Stimulated activated CD8-positive, alpha-beta memory T cell treated with anti-CD3 and anti-CD28 coated beads, Interleukin-7, amount 100 ng/mL, for 24 hours (primary cell): ENCODE results near the gene FRMD4A.

Experiments used
- DNase-seq: peaks from one replicate; pipeline ENCODE4 v3.0.0-alpha.2; 2020; ENCODE audit warnings: low read depth

Gene FRMD4A

DNA sequence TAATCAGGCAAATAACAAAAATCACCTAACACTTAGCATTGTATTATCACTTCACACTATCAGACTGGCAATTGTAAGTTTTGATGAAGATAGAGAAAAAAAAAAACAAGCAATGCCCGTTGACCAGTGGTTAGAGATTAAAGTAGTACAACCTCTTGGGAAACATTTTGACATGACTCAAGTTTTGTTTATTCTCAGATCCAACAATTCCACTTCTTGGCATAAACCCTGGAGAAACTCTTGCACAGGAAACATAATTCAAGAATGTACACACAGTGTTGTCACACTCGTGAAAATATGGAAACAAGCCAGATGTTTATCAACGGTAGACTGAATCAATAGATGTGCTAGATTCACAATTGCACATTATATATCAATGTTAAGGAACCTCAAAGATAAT, 37.2 kb downstream of the FRMD4A start:
- no peak for DNase-seq

DNA sequence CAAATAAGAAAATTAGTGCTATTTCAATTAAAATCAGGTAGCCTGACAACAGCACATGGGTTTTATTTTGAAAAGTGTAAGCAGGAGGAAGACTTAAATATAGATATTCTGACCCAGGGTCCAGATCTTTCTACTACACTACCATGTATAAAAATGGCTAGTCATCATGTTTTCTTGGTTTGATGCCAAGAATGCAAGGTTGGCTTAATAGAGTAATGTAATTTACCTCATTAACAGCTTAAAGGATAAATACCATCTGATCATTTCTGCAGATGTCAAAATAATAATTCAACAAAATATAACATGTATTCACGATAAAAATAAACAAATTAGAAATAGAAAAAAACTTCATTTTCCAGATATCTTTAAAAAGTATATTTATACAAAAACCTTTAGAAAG, 39.4 kb downstream of the FRMD4A start:
- no peak for DNase-seq

DNA sequence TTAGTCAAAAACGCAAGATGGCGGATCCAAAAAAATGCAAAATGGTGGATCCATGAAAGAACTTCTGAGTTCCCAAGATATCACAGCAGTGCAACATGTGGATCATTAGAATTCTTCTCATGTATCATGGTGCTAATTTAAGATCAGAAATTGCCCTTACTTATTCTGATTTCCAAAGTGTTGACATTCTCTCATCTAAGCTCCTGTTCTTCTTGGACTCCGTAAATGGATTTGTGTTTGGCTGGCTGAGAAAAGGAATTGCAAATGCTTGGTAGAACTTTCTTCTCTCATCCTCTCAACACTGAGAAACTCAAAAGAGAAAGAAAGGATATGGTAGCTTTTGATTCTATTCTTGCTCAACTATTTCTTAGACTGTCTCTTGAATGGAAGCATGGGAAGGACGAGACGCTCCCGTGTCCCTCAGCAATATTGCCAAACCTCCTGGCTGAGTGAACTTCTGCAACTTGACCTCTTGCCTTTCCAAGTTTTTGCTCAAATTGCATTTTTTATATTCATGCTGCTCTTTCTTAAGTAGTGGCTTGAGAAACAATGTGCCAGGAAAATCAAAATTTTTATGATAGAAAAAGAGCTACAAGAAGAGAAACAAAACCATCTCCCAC, 44.7 kb downstream of the FRMD4A start:
- no peak for DNase-seq

DNA sequence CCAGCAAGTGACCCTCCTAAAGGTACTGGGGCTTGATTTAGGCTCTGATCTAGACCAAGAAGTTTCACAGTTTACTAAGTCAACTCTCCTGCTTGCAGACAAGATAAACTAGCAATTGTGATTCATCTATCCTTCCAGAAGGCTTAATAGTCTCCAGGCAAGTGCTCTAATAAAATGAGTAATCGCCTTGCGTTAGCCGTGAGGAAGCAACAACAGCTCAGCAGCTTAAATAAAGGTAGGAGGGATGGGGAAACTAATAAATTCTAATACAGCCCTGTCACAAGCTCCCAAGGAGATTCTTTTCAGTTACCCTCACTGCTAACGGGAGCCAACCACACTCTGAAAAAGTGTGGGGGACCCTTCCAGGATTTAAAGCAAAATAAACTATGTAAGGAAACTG, 48.4 kb downstream of the FRMD4A start:
- no peak for DNase-seq

DNA sequence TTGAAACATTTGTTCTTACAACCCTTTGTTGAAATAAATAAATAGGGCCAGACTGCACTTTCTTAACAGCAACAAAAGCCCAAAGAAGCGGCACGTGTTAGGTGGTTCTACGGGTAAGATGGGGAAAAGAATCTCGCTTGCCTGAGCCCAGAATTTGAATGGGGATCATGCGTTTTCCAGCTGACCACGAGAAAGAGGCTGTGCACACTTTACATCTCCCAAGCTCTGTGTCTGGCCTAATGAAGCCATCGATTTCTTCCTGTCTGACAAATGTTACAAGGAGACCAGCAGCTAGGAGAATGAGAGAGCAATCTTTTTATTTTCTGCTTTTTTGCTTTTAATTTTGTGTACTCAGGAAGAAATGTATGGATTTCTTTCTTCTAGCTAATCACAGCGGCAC, 52.2 kb downstream of the FRMD4A start:
- no peak for DNase-seq

DNA sequence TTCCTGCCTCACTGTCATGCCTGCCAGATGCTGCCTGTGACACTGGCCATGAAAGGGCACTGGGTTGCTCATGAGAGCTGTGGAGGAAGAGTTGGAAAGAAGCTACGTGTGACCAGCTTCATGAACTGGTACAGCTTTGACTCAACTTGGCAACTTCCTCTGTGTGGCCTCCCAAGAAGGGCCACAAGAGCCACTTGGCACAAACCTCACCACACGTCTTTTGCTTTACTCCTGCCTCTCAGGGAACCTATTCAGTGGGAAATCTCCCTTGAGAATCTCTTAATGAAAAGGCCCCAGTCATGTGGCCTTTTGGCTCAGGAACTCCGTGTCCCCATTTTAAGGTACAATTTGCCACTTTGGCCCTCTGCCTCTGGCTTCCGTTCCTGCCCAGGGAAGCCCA, 54.5 kb downstream of the FRMD4A start:
- no peak for DNase-seq

DNA sequence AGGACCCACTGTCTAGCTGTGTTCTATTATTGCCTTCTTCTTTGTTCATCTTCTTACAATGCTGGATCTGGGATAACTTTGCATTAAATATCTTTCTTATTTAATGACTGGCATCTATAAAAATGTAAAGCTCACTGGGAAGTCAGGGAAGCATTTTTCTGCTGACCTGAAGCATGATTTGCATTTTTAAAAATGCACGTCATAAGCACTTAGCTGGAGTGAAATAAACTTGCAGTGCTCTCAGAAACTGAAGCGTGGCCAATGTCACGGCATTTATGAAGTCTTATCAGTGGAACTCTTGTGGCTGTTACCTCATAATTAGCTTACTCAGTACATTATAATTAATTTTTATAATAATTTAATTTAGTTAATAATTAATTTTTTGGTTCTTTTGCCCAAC, 59.1 kb downstream of the FRMD4A start:
- no peak for DNase-seq

DNA sequence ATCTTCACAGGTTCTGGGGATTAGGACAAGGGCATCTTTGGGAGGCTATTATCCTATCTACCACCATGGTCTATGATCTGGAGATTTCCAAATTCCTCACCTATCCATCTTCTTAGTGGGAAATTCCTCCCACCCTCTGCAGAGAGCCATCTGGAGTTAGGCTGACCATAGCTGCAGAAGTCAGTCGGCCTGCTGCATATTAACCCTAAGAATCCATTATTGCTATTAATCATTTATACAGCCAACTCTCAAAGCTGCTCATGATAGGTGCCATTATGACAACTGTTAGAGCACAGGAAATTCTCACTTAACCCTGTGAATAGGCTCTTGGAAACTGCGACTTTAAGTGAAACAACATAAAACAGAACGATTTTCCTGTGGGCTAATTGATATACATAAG, 60.4 kb downstream of the FRMD4A start:
- no peak for DNase-seq

DNA sequence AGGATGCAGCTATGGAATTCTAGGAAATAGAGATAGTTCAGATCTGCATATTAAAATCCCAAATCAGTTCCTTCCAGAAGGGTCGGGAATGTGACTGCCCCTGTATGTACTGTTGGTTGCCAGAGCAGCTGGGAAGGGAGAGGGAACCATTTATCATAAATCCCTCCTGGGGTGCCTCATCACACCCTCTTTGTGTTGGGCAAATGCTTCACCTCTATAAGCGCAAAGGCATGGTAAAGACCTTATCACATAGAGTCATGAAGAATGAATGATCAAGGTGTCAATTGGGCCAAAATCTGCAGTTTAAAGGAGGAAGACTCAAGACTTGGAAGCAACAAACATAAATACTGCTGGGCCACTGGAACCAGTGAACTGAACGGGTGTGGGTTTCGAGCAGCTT, 65.0 kb downstream of the FRMD4A start:
- no peak for DNase-seq

DNA sequence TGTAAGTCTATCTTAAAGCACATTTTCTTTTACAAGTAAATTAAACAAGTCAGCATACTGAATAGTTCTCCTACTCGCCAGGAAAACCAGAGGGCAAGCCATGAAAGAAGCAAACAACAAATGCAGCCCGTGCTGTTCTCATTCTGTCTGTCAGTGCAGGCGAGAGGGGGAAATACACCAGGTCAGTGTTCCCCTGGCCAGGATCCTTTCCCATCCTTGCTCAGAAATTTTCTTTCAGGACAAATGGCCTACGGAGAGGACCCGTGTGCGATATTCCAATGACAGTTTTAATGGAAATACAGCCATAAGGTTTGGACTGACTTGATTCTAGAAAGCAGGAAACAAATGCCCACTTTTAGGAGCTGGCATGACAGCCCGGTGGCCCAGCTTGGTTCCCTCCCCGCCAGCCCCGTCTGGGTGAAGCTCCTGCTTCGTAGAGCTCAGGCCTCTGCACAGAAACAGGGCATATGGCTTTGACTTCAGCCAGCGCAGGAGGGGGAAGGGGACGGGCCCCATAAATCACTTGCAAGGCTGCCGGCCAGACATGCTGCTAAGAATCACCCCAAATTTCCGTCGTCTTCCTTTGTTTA, 67.8 kb downstream of the FRMD4A start:
- no peak for DNase-seq

DNA sequence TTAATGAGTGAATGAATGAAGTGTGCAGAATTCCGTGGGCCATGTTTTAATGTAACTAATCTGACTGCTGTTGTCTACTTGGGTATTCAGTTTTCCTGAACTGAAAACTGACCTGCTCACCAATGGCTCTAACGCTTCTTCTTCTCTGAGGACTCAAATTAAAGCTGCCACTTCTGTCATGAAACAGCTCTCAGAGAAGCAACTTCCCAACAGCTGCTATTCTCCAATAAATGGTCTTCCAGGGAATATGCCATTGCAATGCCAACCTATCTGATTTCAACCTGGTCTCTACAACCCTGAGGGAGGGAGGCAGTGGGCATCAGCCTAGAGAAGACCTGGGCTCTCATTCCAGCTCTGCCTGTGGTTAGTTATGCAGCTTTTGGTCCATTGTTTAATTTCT, 69.4 kb downstream of the FRMD4A start:
- no peak for DNase-seq

DNA sequence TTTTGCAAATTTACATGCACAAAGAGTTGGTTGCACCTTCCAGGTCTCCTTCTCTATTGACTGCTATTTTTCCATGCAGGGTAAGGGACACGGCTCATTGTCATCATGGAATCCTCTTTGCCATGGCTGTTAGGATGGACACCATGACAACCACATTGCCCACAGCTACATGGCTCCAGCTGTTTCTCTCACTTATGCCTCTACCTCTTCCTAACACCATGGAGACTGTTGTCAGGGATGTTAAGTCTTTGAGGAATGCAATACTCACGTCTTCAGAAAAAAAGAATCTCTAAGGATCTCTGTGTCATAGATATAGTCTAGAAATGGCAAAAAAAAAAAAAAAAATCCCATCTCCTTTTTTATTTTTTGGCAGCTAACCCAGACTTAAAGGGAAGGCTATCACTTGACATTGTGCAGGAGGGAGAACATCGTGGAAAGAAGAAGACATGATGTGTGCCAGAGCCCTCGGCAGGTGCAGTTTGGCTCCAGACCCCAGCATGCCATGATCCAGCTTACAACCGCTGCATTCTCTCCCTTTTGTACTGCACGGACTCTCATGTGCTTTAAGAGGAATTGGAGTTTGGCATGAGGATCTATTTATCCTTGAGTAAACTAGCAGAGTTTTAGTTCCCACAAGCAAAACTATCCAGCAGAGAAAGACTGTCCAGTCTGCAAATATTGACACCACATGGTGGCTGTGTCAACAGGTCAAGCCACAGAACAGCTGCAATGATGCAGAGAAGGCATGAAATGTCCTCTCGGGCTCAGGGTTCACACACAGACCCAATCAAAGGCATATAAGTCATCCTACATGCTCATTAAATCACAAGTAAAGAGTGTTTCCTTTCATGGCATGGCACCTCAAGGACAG, 70.8 kb downstream of the FRMD4A start:
- no peak for DNase-seq

DNA sequence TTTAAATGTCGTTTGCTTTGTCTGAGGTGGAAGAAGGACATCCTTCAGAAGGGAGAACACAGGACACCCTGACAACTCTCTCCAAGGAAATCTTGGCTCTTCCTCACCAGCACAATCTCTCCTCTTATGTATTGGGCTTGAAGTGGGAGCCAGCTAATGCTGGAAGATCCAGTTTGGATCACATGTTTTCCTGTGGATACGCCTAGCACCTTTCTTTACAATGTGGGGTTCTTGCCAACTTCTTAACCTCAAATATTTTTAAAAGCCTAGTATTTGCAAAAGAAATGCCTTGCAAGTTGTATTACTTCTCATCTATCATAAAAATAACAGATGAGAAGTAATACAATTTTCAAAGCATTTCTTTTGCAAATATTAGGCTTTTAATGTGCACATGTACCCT, 76.4 kb downstream of the FRMD4A start:
- no peak for DNase-seq

DNA sequence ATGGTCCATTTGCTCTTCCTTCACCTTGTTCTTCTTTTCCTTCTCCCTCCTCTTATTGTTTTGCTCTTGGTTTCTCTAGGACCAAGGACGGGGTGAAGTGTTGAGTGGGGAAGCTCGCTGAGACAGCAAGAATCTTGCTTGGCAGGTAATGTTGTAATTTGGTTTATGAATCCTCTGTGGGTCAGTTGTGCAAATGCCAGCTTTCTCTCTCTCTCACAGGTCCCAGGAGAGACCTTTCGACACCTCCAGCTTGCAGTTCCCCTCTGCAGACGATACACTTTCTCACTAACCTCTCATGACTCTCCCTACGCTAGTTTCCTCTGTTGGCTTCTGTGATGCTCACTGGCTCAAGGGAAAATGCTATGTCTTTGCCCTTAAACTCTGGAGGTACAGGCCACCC, 77.0 kb downstream of the FRMD4A start:
- no peak for DNase-seq

DNA sequence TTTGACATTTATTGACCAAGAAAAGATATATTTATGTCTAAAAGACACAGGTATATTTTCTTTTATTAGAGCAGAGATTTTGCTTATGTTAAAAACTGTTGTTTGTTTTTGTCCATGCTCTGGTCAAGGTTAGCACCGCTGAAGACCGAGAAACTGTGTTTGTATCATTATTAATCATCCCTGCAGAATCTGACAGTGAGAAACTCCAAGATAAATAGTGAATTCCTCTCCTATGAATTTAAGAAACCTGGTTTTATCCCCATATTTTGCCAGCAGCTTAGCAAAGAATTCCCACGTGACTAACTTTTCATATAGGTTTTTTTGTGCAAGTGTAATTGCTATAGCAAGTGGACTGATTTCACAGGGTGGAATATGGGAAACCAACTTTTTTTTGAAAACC, 77.6 kb downstream of the FRMD4A start:
- DNase-seq, result no peak

DNA sequence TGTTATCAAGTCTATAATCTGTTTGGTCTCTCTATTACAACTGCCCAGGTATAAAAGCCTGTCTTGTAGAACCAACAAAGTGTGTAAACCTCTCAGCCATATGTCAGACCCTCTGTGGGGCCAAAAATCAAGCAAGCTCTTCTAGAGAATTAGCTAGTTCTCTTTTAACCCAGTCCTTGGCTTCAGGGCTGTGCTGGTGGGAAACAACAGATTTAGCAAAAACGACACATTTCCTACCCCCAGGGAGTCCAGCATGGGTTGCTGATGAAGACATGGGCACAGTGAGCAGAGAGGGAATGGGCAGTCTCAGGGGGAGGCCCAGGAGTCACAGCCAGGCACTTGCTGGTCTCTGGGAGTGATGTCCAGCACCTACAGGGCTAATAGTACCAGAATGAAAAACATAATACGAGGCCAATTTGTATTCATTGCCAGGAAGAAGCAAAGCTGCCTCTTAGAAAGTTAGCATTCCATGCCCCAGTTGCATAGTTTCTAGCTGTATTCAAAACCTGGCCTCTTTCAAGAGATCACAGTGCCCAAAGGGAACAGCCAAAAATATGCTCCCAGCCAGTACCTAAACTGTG, 80.1 kb downstream of the FRMD4A start:
- DNase-seq, result no peak

DNA sequence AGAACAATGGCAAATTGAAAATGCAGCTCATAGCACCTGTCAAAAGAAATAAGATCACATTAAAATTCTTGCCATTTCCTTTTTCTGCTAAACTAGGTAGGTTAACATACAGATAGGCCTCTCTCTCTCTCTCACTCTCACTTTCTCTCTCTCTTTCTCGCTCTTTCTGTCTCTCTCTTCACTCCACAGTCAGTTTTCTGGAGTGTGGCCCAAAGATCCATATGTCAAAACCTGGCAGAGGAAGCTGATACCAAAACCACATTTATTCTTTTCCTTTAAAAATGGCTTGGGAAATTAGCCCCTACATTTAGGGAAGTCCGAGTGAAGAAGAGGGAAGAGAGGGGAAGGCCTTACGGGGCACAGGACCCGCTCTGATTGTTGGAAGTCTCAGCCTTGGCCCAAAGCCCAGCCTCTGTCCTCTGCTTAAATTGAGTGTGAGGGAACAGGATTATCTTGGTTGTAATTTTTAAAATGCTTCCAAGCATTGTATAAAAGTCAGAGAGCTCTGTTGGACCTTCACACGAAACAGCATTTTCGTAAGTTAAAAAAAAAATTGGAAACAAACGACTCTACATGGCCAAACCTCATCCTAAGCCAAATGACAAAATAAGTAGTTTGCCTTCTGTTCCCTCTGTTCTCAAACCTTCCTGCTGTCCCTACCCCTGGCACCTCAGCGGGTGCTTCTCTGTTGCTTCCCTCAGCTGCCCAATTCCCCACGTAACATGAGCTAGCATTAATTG, 83.2 kb downstream of the FRMD4A start:
- DNase-seq, result no peak

DNA sequence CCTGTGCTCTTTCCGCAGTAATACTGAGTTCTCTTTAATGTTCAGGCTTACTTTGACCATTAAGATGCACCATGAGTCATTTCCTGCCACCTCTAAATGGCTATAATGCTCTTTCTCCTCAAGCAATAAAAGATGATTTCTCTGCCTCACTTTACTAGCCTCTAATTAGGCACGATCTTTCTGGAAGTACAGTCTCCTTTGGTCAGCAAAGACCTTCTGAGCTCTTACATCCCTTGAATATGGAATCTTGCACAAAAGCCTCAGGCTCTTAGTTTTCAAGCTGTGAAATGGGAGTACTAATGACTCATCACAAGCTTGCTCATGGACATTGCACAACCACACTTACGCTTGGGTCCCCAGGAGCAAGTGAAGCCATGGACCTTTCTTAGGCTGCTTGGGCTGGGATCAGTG, 85.9 kb downstream of the FRMD4A start:
- no peak for DNase-seq

DNA sequence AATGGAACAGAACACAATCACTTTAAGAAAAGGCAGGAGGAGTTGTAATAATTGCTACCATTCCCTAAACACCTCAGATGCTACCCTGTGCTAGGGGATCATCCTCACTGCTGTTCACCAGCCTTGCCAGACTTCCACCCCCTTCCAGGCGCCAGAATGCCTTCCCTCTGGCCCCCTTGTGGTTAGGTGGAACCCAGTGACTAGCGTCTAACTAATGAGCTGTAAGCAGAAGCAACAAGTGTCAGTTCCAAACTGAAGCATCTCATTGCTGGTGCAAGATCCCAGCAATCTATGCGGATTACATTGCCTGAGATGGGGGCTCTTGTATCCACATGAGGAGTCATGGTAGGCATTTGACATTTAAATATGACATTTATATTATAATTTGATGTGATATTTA, 86.6 kb downstream of the FRMD4A start:
- DNase-seq, result no peak

DNA sequence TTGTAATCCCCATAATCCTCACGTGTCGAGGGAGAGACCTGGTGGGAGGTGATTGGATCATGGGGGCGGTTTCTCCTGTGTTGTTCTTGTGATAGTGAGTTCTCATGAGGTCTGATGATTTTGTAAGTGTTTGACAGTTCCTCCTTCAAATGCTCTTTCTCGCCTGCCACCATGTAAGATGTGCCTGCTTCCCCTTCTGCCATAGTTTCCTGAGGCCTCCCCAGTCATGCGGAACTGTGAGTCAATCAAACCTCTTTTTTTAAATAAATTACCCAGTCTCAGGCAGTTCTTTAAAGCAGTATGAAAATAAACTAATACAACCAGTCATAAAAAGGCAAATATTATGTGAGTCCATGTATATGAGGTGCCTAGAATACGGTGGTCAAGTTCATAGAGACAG, 87.5 kb downstream of the FRMD4A start:
- no peak for DNase-seq

DNA sequence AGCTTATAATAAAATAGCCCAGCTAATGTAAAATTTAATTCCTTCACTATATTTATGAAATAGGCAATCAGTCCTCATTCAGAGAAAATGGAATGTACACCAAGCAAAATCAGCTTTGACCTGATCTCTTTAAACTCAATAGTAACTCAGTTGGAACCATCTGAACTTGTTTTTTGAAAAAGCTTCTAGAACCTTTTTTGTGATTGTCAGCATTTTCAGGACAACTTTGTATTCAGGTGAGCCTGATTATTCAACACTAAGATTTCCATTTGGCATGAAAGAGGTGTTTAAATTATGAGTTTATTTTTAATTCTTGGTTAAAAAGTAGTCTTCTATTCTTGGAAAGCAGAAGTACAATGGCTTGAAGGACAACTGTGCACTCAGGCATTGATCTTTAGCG, 89.5 kb downstream of the FRMD4A start:
- DNase-seq, result no peak
